Measurements from ENCODE around the gene DSG1. TPM values are rescaled to one million over a fixed set of nuclear protein-coding genes. Genes with fewer than 3 reads are reported as not detected.

Gene DSG1
- total RNA-seq, 1 experiment from 2014 or later = not detected

GRCh38 chr18:31373641-31374040 is 55.7 kb downstream of the DSG1 start:
- Histone ChIP-seq H3K9ac (ENCODE audit: extremely low read depth, insufficient read length, low read length) (no peak overlapping the region), H3K9me3 (ENCODE audit: control insufficient read depth, low read depth, low read length) (no peaks in the 10 kb centered on the region), H3K23ac (ENCODE audit: insufficient read length, low read depth, low read length) (no peak overlapping the region), H3K79me1 (ENCODE audit: insufficient read depth, low read depth, low read length, poor library complexity, severe bottlenecking) (no peaks in the 10 kb centered on the region), H3K79me2 (ENCODE audit: insufficient read depth, low read length) (no peaks in the 10 kb centered on the region), H3K14ac (ENCODE audit: insufficient read depth, low read length) (no peak overlapping the region), H3K4me1 (ENCODE audit: insufficient read depth, low read length) (no peaks in the 10 kb centered on the region), H3K4ac (ENCODE audit: low read depth, low read length) (no peak overlapping the region), H3K56ac (ENCODE audit: insufficient read length, low read depth, low read length) (no peak overlapping the region), H3K27ac (ENCODE audit: insufficient read length, low read depth, low read length) (no peak overlapping the region), H3T11ph (ENCODE audit: low read length) (no peak overlapping the region), H4K8ac (replicated peaks; ENCODE audit: insufficient read length, low read depth, low read length) (no peak overlapping the region), H2BK20ac (ENCODE audit: low read depth, low read length, poor library complexity, severe bottlenecking) (no peak overlapping the region), H2AFZ (ENCODE audit: low read length) (no peak overlapping the region), H3K18ac (ENCODE audit: insufficient read length, low read depth, low read length) (no peak overlapping the region), H2BK5ac (ENCODE audit: insufficient read length, low read length) (no peak overlapping the region), H3K4me2 (ENCODE audit: insufficient read depth, insufficient read length, low read length) (no peak overlapping the region), H4K91ac (ENCODE audit: insufficient read length, low read depth, low read length) (no peak overlapping the region), H2BK15ac (ENCODE audit: low read depth, low read length) (no peak overlapping the region), H2AK5ac (ENCODE audit: insufficient read length, low read length) (no peak overlapping the region), H2BK120ac (ENCODE audit: low read depth, low read length, poor library complexity, severe bottlenecking) (no peak overlapping the region), H2BK12ac (ENCODE audit: insufficient read length, low read depth, low read length) (no peak overlapping the region), H3K23me2 (ENCODE audit: insufficient read length, low read depth, low read length, poor library complexity, severe bottlenecking) (no peaks in the 10 kb centered on the region), H4K5ac (ENCODE audit: insufficient read length, low read depth, low read length) (no peak overlapping the region), H4K20me1 (ENCODE audit: control insufficient read depth, insufficient read depth, insufficient read length) (no peaks in the 10 kb centered on the region), H3K27me3 (ENCODE audit: insufficient read depth, low read length) (no peaks in the 10 kb centered on the region)
- no peak overlapping the region for H3K4me3 Mint-ChIP-seq
- no CpG with 5 or more reads among the region's 4 CpGs for WGBS (ENCODE audit: extremely low coverage, insufficient read length, low lambda C conversion rate)
- no peak for DNase-seq
- H3K36me3 Mint-ChIP-seq (ENCODE audit: insufficient read depth in 1 of 3, low read depth in 3 of 3) = no peaks in the 10 kb centered on the region
- no peak overlapping the region for H3K27ac Mint-ChIP-seq
- H3K27me3 Mint-ChIP-seq (ENCODE audit: low read depth) = no peaks in the 10 kb centered on the region
- H3K9me3 Mint-ChIP-seq = no peaks in the 10 kb centered on the region
- no peak for TF ChIP-seq CTCF (conservative IDR thresholded peaks at IDR 0.05)
- H3K4me1 Mint-ChIP-seq = peaks cover 0 to 3% of the 10 kb centered on the region in 2 experiments; a peak in 1 of 4 replicates

Data from H9 (cell line).